H9 (cell line): ENCODE results near the gene GPC1. TPM values are rescaled to one million over a fixed set of nuclear protein-coding genes. Genes with fewer than 3 reads are reported as not detected.

Source experiments
- DNase-seq: peaks from one replicate; pipeline ENCODE4 v3.0.0-alpha.2; 2017
- H2AFZ ChIP-seq: one replicate; pipeline ENCODE4 v1.6.1; 2013; ENCODE audit warnings: mild to moderate bottlenecking, low read length, control low read depth, moderate library complexity
- H2AK5ac ChIP-seq: 2 replicates; pipeline ENCODE4 v1.6.1; 2013; ENCODE audit warnings: low read length, control low read depth, mixed read lengths; ENCODE audit not compliant: insufficient read length
- H2BK120ac ChIP-seq: one replicate; pipeline ENCODE4 v1.6.1; 2013; ENCODE audit warnings: low read depth, mild to moderate bottlenecking, low read length, control low read depth, inconsistent platforms; ENCODE audit not compliant: poor library complexity, severe bottlenecking
- H2BK12ac ChIP-seq: 2 replicates; pipeline ENCODE4 v1.6.1; 2013; ENCODE audit warnings: low read length, control low read depth, mixed read lengths, low read depth; ENCODE audit not compliant: insufficient read length
- H2BK15ac ChIP-seq: 2 replicates; pipeline ENCODE4 v1.6.1; 2013; ENCODE audit warnings: low read depth, low read length, control low read depth
- H2BK20ac ChIP-seq: one replicate; pipeline ENCODE4 v1.6.1; 2013; ENCODE audit warnings: low read depth, mild to moderate bottlenecking, low read length, control low read depth, inconsistent platforms; ENCODE audit not compliant: poor library complexity, severe bottlenecking
- H2BK5ac ChIP-seq: 2 replicates; pipeline ENCODE4 v1.6.1; 2013; ENCODE audit warnings: low read length, control low read depth, mixed read lengths; ENCODE audit not compliant: insufficient read length
- H3K14ac ChIP-seq: 2 replicates; pipeline ENCODE4 v1.6.1; 2013; ENCODE audit warnings: low read length, control low read depth; ENCODE audit not compliant: insufficient read depth
- H3K18ac ChIP-seq: 2 replicates; pipeline ENCODE4 v1.6.1; 2013; ENCODE audit warnings: low read depth, mild to moderate bottlenecking, mixed read lengths, low read length, control low read depth; ENCODE audit not compliant: insufficient read length
- H3K23ac ChIP-seq: 2 replicates; pipeline ENCODE4 v1.6.1; 2013; ENCODE audit warnings: low read length, control low read depth, mixed read lengths, low read depth; ENCODE audit not compliant: insufficient read length
- H3K23me2 ChIP-seq: 2 replicates; pipeline ENCODE4 v1.6.1; 2013; ENCODE audit warnings: low read depth, mild to moderate bottlenecking, mixed read lengths, low read length, control low read depth; ENCODE audit not compliant: insufficient read length, poor library complexity, severe bottlenecking
- H3K27ac ChIP-seq: 2 replicates; pipeline ENCODE4 v1.5.1; 2013; ENCODE audit warnings: low read length, control low read depth, mixed read lengths, low read depth; ENCODE audit not compliant: insufficient read length
- H3K27me3 ChIP-seq: 2 replicates; pipeline ENCODE4 v1.6.1; 2013; ENCODE audit warnings: low read length, control low read depth, inconsistent platforms; ENCODE audit not compliant: insufficient read depth
- H3K4ac ChIP-seq: 2 replicates; pipeline ENCODE4 v1.6.1; 2013; ENCODE audit warnings: low read depth, mild to moderate bottlenecking, control low read depth, inconsistent platforms, low read length, moderate library complexity
- H3K4me1 ChIP-seq: 2 replicates; pipeline ENCODE4 v1.6.1; 2013; ENCODE audit warnings: low read length, control low read depth, inconsistent platforms; ENCODE audit not compliant: insufficient read depth
- H3K4me2 ChIP-seq: 2 replicates; pipeline ENCODE4 v1.6.1; 2013; ENCODE audit warnings: low read length, control low read depth, mixed read lengths; ENCODE audit not compliant: insufficient read length, insufficient read depth
- H3K56ac ChIP-seq: 2 replicates; pipeline ENCODE4 v1.6.1; 2013; ENCODE audit warnings: low read depth, mild to moderate bottlenecking, mixed read lengths, low read length, control low read depth; ENCODE audit not compliant: insufficient read length
- H3K79me1 ChIP-seq: 2 replicates; pipeline ENCODE4 v1.6.1; 2013; ENCODE audit warnings: low read depth, mild to moderate bottlenecking, moderate library complexity, low read length, control low read depth, inconsistent platforms; ENCODE audit not compliant: insufficient read depth, poor library complexity, severe bottlenecking
- H3K79me2 ChIP-seq: 2 replicates; pipeline ENCODE4 v1.6.1; 2013; ENCODE audit warnings: low read length, control low read depth, inconsistent platforms; ENCODE audit not compliant: insufficient read depth
- H3K9ac ChIP-seq: 2 replicates; pipeline ENCODE4 v1.6.1; 2013; ENCODE audit warnings: low read length, control low read depth, mixed read lengths; ENCODE audit not compliant: insufficient read length; ENCODE audit errors: extremely low read depth
- H3K9me3 ChIP-seq: one replicate; pipeline ENCODE4 v1.6.1; 2013; ENCODE audit warnings: low read depth, low read length, inconsistent platforms; ENCODE audit not compliant: control insufficient read depth
- H3T11ph ChIP-seq: one replicate; pipeline ENCODE4 v1.6.1; 2013; ENCODE audit warnings: mild to moderate bottlenecking, low read length, control low read depth, inconsistent platforms
- H4K20me1 ChIP-seq: one replicate; pipeline ENCODE4 v1.6.1; 2013; ENCODE audit not compliant: control insufficient read depth, insufficient read length, insufficient read depth
- H4K5ac ChIP-seq: 2 replicates; pipeline ENCODE4 v1.6.1; 2013; ENCODE audit warnings: low read depth, mild to moderate bottlenecking, mixed read lengths, low read length, control low read depth; ENCODE audit not compliant: insufficient read length
- H4K8ac ChIP-seq: replicated peaks from 2 replicates; pipeline ENCODE4 v1.6.1; 2013; ENCODE audit warnings: low read length, control low read depth, mixed read lengths, low read depth; ENCODE audit not compliant: insufficient read length
- H4K91ac ChIP-seq: 2 replicates; pipeline ENCODE4 v1.6.1; 2013; ENCODE audit warnings: low read depth, mild to moderate bottlenecking, moderate library complexity, mixed read lengths, low read length, control low read depth; ENCODE audit not compliant: insufficient read length
- H3K27ac Mint-ChIP-seq, 3 experiments: 2 replicates in 2 of 3; 3 replicates in 1 of 3; pipeline ENCODE4 v1.8.0; 2020 to 2021; ENCODE audit warnings: mixed read lengths in 3 of 3, mild to moderate bottlenecking in 1 of 3, moderate library complexity in 1 of 3
- H3K27me3 Mint-ChIP-seq: 2 replicates; pipeline ENCODE4 v1.8.0; 2021; ENCODE audit warnings: low read depth, mild to moderate bottlenecking, moderate library complexity, mixed read lengths
- H3K36me3 Mint-ChIP-seq, 3 experiments: 2 replicates in 2 of 3; 3 replicates in 1 of 3; pipeline ENCODE4 v1.8.0; 2020 to 2021; ENCODE audit warnings: low read depth in 3 of 3, mixed read lengths in 3 of 3; ENCODE audit not compliant: insufficient read depth in 1 of 3
- H3K4me1 Mint-ChIP-seq, 2 experiments: 2 replicates each; pipeline ENCODE4 v1.8.0; 2020; ENCODE audit warnings: mixed read lengths in 2 of 2
- H3K4me3 Mint-ChIP-seq, 2 experiments: 2 replicates in 1 of 2; 3 replicates in 1 of 2; pipeline ENCODE4 v1.8.0; 2020 to 2021; ENCODE audit warnings: mild to moderate bottlenecking in 2 of 2, mixed read lengths in 2 of 2, moderate library complexity in 1 of 2
- H3K9me3 Mint-ChIP-seq, 2 experiments: 2 replicates in 1 of 2; 3 replicates in 1 of 2; pipeline ENCODE4 v1.8.0; 2020; ENCODE audit warnings: mild to moderate bottlenecking in 2 of 2, mixed read lengths in 2 of 2, moderate library complexity in 1 of 2
- WGBS: extraction: QIAGEN DNeasy Blood & Tissue Kit; methylation state at CpG from one replicate; pipeline ENCODE4 v1.1.7; 2013; ENCODE audit warnings: missing lambda C conversion rate, low lambda C conversion rate, mixed read lengths; ENCODE audit not compliant: insufficient read length; ENCODE audit errors: extremely low coverage; 5-methylcytosine and 5-hydroxymethylcytosine counted together
- total RNA-seq: library from RNA; stranded (reverse); gene quantifications from 2 replicates; pipeline ENCODE4 v1.2.1, GENCODE V29; 2021
- TF ChIP-seq, protein P1 (sequence below): fragments of 200-600 bp; sonication (generic); conservative IDR thresholded peaks from 3 replicates; pipeline ENCODE4 v1.8.0; 2021; ENCODE audit warnings: antibody characterized with exemption, mild to moderate bottlenecking

Gene GPC1
- total RNA-seq, 1 experiment from 2014 or later = 39.4 TPM

DNA sequence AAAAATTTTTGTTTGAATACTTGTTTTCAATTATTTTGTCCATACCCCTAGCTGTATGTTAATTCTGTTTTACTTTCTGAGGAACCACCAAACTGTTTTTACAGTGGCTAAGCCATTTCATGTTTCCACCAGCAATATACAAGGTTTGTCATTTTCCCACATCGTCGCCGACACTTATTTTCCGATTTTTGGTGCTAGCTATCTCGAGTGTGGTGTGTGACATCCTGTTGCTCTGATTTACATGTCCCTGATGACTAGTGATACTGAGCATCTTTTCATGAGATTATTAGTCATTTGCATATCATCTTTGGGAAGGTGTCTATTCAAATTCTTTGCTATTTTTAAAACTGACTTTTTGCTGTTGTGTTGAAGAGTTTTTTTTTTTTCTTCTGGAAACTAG is 7.2 kb upstream of the GPC1 start:
- no peaks in the 10 kb centered on the region for H3K79me2 ChIP-seq
- H3K27ac Mint-ChIP-seq = no peak overlapping the region
- H3K9me3 Mint-ChIP-seq = peaks cover 18 to 28% of the 10 kb centered on the region in 2 experiments
- no peak overlapping the region for H2AK5ac ChIP-seq
- peaks cover 8 to 9% of the 10 kb centered on the region in 2 experiments for H3K4me1 Mint-ChIP-seq
- H3K79me1 ChIP-seq = no peaks in the 10 kb centered on the region
- H2BK120ac ChIP-seq = no peak overlapping the region
- H3K4me3 Mint-ChIP-seq = no peak overlapping the region
- peaks cover 56% of the 10 kb centered on the region for H3K27me3 Mint-ChIP-seq
- H2BK15ac ChIP-seq = no peak overlapping the region
- H3K9me3 ChIP-seq = no peaks in the 10 kb centered on the region
- H4K20me1 ChIP-seq = no peaks in the 10 kb centered on the region
- H3K14ac ChIP-seq = no peak overlapping the region
- H4K91ac ChIP-seq = no peak overlapping the region
- no peaks in the 10 kb centered on the region for H3K23me2 ChIP-seq
- no peak overlapping the region for H3K18ac ChIP-seq
- no peak overlapping the region for H2BK12ac ChIP-seq
- H4K5ac ChIP-seq = no peak overlapping the region
- H2BK20ac ChIP-seq = no peak overlapping the region
- WGBS = no CpG with 5 or more reads among the region's 5 CpGs
- H3K4me2 ChIP-seq = no peak overlapping the region
- H3T11ph ChIP-seq = no peak overlapping the region
- no peak overlapping the region for H3K23ac ChIP-seq
- no peaks in the 10 kb centered on the region for H3K4me1 ChIP-seq
- TF ChIP-seq, protein P1, sequence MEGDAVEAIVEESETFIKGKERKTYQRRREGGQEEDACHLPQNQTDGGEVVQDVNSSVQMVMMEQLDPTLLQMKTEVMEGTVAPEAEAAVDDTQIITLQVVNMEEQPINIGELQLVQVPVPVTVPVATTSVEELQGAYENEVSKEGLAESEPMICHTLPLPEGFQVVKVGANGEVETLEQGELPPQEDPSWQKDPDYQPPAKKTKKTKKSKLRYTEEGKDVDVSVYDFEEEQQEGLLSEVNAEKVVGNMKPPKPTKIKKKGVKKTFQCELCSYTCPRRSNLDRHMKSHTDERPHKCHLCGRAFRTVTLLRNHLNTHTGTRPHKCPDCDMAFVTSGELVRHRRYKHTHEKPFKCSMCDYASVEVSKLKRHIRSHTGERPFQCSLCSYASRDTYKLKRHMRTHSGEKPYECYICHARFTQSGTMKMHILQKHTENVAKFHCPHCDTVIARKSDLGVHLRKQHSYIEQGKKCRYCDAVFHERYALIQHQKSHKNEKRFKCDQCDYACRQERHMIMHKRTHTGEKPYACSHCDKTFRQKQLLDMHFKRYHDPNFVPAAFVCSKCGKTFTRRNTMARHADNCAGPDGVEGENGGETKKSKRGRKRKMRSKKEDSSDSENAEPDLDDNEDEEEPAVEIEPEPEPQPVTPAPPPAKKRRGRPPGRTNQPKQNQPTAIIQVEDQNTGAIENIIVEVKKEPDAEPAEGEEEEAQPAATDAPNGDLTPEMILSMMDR = no peak
- H3K9ac ChIP-seq = no peak overlapping the region
- DNase-seq = no peak
- H4K8ac ChIP-seq = no peak overlapping the region
- peaks cover 0 to 2% (median 0%) of the 10 kb centered on the region in 3 experiments; a peak in 3 of 7 replicates for H3K36me3 Mint-ChIP-seq
- no peak overlapping the region for H3K56ac ChIP-seq
- no peaks in the 10 kb centered on the region; the same call in 1 of the 2 replicates for H3K27me3 ChIP-seq
- H2AFZ ChIP-seq = no peak overlapping the region
- no peak overlapping the region for H3K27ac ChIP-seq
- no peak overlapping the region for H2BK5ac ChIP-seq
- no peak overlapping the region for H3K4ac ChIP-seq
